SK-N-SH (cell line): ENCODE results near the gene MRPS23. TPM values are rescaled to one million over a fixed set of nuclear protein-coding genes. Genes with fewer than 3 reads are reported as not detected.

Source experiments
- CTCF ChIA-PET: fragments of 300-600, 350-600 bp; formaldehyde crosslinking; extraction: SDS; loops from one replicate; lab custom pipeline; 2021; lab: Yijun Ruan, JAX
- POLR2A ChIA-PET: fragments of 350-600 bp; sonication (Branson Sonifier 250); formaldehyde crosslinking; extraction: SDS; loops from one replicate; lab custom pipeline; 2020; ENCODE audit warnings: antibody characterized with exemption, inconsistent platforms; lab: Yijun Ruan, JAX
- DNase-seq: peaks from one replicate; pipeline ENCODE4 v3.0.0; 2012
- H2AFZ ChIP-seq: fragments of 200-600 bp; sonication (generic); 2 replicates; pipeline ENCODE4 v1.8.1; 2016; ENCODE audit warnings: antibody characterized with exemption, mild to moderate bottlenecking, low read depth
- H3F3A ChIP-seq: fragments of 200-600 bp; sonication (generic); replicated peaks from 2 replicates; pipeline ENCODE3; 2016; ENCODE audit warnings: antibody characterized with exemption, mild to moderate bottlenecking; ENCODE audit not compliant: insufficient read depth
- H3K27ac ChIP-seq, 2 experiments: fragments of 200-500 bp in 1 of 2; fragments of 200-600 bp in 1 of 2; sonication (Bioruptor generic) in 1 of 2; sonication (generic), shearing (Covaris generic) in 1 of 2; 2 replicates each; pipeline versions ENCODE4 v1.5.1 to v1.6.1; 2014 to 2016; ENCODE audit warnings: low read depth in 2 of 2, inconsistent platforms in 1 of 2, low read length in 1 of 2, mild to moderate bottlenecking in 1 of 2, mixed read lengths in 1 of 2
- H3K27me3 ChIP-seq: fragments of 200-600 bp; sonication (generic), shearing (Covaris generic); 2 replicates; pipeline ENCODE4 v1.6.1; 2016; ENCODE audit warnings: mixed run types; ENCODE audit not compliant: insufficient read depth
- H3K36me3 ChIP-seq, 2 experiments: fragments of 200-500 bp in 1 of 2; fragments of 200-600 bp in 1 of 2; sonication (Bioruptor generic) in 1 of 2; sonication (generic) in 1 of 2; replicated peaks in 1 of 2; 2 replicates each; pipeline versions ENCODE3 to v1.5.1; 2014 to 2016; ENCODE audit warnings: low read length in 1 of 2, mild to moderate bottlenecking in 1 of 2; ENCODE audit not compliant: insufficient read depth in 2 of 2, control insufficient read depth in 1 of 2
- H3K4me1 ChIP-seq, 2 experiments: fragments of 200-500 bp in 1 of 2; fragments of 200-600 bp in 1 of 2; sonication (Bioruptor generic) in 1 of 2; sonication (generic), shearing (Covaris generic) in 1 of 2; 2 replicates each; pipeline versions ENCODE4 v1.5.1 to v1.6.1; 2014 to 2016; ENCODE audit warnings: low read depth in 1 of 2, low read length in 1 of 2, mixed run types in 1 of 2; ENCODE audit not compliant: insufficient read depth in 2 of 2, control insufficient read depth in 1 of 2
- H3K4me2 ChIP-seq: fragments of 200-600 bp; sonication (generic), shearing (Covaris generic); 2 replicates; pipeline ENCODE4 v1.6.1; 2017; ENCODE audit warnings: mixed run types
- H3K4me3 ChIP-seq, 2 experiments: fragments of 200-500 bp in 1 of 2; fragments of 200-600 bp in 1 of 2; sonication (Bioruptor generic) in 1 of 2; sonication (generic), shearing (Covaris generic) in 1 of 2; 2 replicates each; pipeline versions ENCODE4 v1.5.1 to v1.8.1; 2014 to 2016; ENCODE audit warnings: low read depth in 2 of 2, inconsistent platforms in 1 of 2, low read length in 1 of 2, mild to moderate bottlenecking in 1 of 2, mixed read lengths in 1 of 2, moderate library complexity in 1 of 2
- H3K79me2 ChIP-seq: fragments of 200-600 bp; sonication (generic); 2 replicates; pipeline ENCODE4 v1.8.1; 2017; ENCODE audit warnings: mild to moderate bottlenecking; ENCODE audit not compliant: insufficient read depth
- H3K9ac ChIP-seq: fragments of 200-600 bp; sonication (generic); 2 replicates; pipeline ENCODE4 v1.6.1; 2017; ENCODE audit warnings: mixed run types
- H3K9me2 ChIP-seq: fragments of 200-600 bp; sonication (generic); 2 replicates; pipeline ENCODE4 v1.6.1; 2017; ENCODE audit warnings: mixed run types
- H3K9me3 ChIP-seq: fragments of 200-600 bp; sonication (generic); 2 replicates; pipeline ENCODE4 v1.6.1; 2017; ENCODE audit warnings: mixed run types, mild to moderate bottlenecking, moderate library complexity
- H4K20me1 ChIP-seq: fragments of 200-600 bp; sonication (generic); 2 replicates; pipeline ENCODE4 v1.6.1; 2017; ENCODE audit warnings: mild to moderate bottlenecking, mixed run types; ENCODE audit not compliant: insufficient read depth
- CHD2 ChIP-seq: fragments of 150-350 bp; IDR thresholded peaks from 2 replicates; pipeline ENCODE4 v1.6.1; 2018; ENCODE audit warnings: low read length; ENCODE audit not compliant: partially characterized antibody
- FOXJ3 ChIP-seq: sonication (generic); formaldehyde crosslinking; IDR thresholded peaks from 2 replicates; pipeline ENCODE4 v1.5.1; 2020; ENCODE audit warnings: mild to moderate bottlenecking, missing genetic modification reagents
- FOXM1 ChIP-seq: IDR thresholded peaks from 2 replicates; pipeline ENCODE4 v1.4.0; 2012; ENCODE audit warnings: low read depth, mild to moderate bottlenecking
- GATA2 ChIP-seq: sonication (generic); formaldehyde crosslinking; IDR thresholded peaks from 2 replicates; pipeline ENCODE4 v1.5.0; 2020; ENCODE audit warnings: mild to moderate bottlenecking, missing genetic modification reagents
- MAX ChIP-seq: IDR thresholded peaks from 2 replicates; pipeline ENCODE4 v1.4.0; 2012; ENCODE audit warnings: low read depth
- NRF1 ChIP-seq: IDR thresholded peaks from 2 replicates; pipeline ENCODE4 v1.6.1; 2012; ENCODE audit warnings: low read depth, mild to moderate bottlenecking, low read length
- POLR2AphosphoS5 ChIP-seq: IDR thresholded peaks from 2 replicates; pipeline ENCODE4 v1.6.1; 2012; ENCODE audit warnings: low read depth, low read length
- RAD21 ChIP-seq: IDR thresholded peaks from 2 replicates; pipeline ENCODE4 v1.6.1; 2012; ENCODE audit warnings: mild to moderate bottlenecking, low read length
- RCOR1 ChIP-seq: fragments of 150-350 bp; IDR thresholded peaks from 2 replicates; pipeline ENCODE4 v1.6.1; 2017; ENCODE audit warnings: antibody characterized with exemption, low read length
- RFX5 ChIP-seq: IDR thresholded peaks from 2 replicates; pipeline ENCODE4 v1.6.1; 2012; ENCODE audit warnings: mild to moderate bottlenecking, improper control_type of control experiment, low read length
- RXRA ChIP-seq: IDR thresholded peaks from 2 replicates; pipeline ENCODE4 v1.4.0; 2012; ENCODE audit warnings: low read depth, mild to moderate bottlenecking, borderline replicate concordance
- SIN3A ChIP-seq: IDR thresholded peaks from 2 replicates; pipeline ENCODE4 v1.6.1; 2012; ENCODE audit warnings: low read depth, mild to moderate bottlenecking, low read length, moderate library complexity, borderline replicate concordance
- TCF12 ChIP-seq: IDR thresholded peaks from 2 replicates; pipeline ENCODE4 v1.4.0; 2012
- TEAD4 ChIP-seq: IDR thresholded peaks from 2 replicates; pipeline ENCODE4 v1.4.0; 2012; ENCODE audit warnings: mild to moderate bottlenecking, borderline replicate concordance; ENCODE audit not compliant: insufficient read depth
- USF1 ChIP-seq: IDR thresholded peaks from 2 replicates; pipeline ENCODE4 v1.4.0; 2012; ENCODE audit warnings: low read depth, borderline replicate concordance
- WGBS: methylation state at CpG from one replicate; pipeline ENCODE4 v1.1.6; 2017; ENCODE audit warnings: low lambda C conversion rate; 5-methylcytosine and 5-hydroxymethylcytosine counted together
- polyA plus RNA-seq, 3 experiments: library from polyadenylated mRNA; depleted of rRNA; stranded (reverse); fragments of >200 nt; gene quantifications; 2 replicates each; pipeline ENCODE4 v1.2.3, GENCODE V29; 2012
- TF ChIP-seq, protein P1 (sequence below): fragments of 200-600 bp; sonication (generic); IDR thresholded peaks from 2 replicates; pipeline ENCODE4 v1.6.1; 2017; ENCODE audit warnings: antibody characterized with exemption, mild to moderate bottlenecking, moderate library complexity
- TF ChIP-seq, protein P2 (sequence below): IDR thresholded peaks from 2 replicates; pipeline ENCODE4; 2012

Gene MRPS23
- polyA plus RNA-seq, 1 of the 3 experiments (the other 2 are of a cell fraction): 105 TPM

- DNase-seq: peak; percentile 43
- ChIA-PET POLR2A (interaction anchor here (1.1 to 4.7 kb wide), 6 partner anchors 10 to 146 kb away, joined by 3 to 36 read pairs (median 6); partner anchors contain the start of genes CUEDC1, MRPS23 and SRSF1), CTCF (interaction anchor here (0.6 to 25.6 kb wide), 17 partner anchors 10 to 276 kb away, joined by 3 to 1002 read pairs (median 22); partner anchors contain the start of genes MRPS23, SRSF1 and VEZF1)
- Histone ChIP-seq H2AFZ (no peak overlapping the region), H3K27ac (no peak overlapping the region; a peak in 1 of 4 replicates), H3K9me2 (no peaks in the 10 kb centered on the region), H3K36me3 (peaks cover 2 to 8% of the 10 kb centered on the region in 2 experiments), H3F3A (peaks cover 21% of the 10 kb centered on the region), H3K4me3 (no peak overlapping the region), H3K4me1 (peaks cover 14 to 22% of the 10 kb centered on the region in 2 experiments; a peak in 3 of 4 replicates), H3K27me3 (no peaks in the 10 kb centered on the region), H3K9me3 (no peaks in the 10 kb centered on the region), H3K79me2 (no peaks in the 10 kb centered on the region), H3K4me2 (no peak overlapping the region), H4K20me1 (no peaks in the 10 kb centered on the region), H3K9ac (no peak overlapping the region)
- no peak for TF ChIP-seq FOXJ3 (CRISPR knock-in tag)
- peak; percentile 86; the same call in 1 of the 2 replicates for TF ChIP-seq RFX5
- 86% methylated on average over 6 of the region's 6 CpGs for WGBS
These were observed 10.7 kb upstream of the MRPS23 start for GRCh38 chr17:57860414-57860999.

DNA sequence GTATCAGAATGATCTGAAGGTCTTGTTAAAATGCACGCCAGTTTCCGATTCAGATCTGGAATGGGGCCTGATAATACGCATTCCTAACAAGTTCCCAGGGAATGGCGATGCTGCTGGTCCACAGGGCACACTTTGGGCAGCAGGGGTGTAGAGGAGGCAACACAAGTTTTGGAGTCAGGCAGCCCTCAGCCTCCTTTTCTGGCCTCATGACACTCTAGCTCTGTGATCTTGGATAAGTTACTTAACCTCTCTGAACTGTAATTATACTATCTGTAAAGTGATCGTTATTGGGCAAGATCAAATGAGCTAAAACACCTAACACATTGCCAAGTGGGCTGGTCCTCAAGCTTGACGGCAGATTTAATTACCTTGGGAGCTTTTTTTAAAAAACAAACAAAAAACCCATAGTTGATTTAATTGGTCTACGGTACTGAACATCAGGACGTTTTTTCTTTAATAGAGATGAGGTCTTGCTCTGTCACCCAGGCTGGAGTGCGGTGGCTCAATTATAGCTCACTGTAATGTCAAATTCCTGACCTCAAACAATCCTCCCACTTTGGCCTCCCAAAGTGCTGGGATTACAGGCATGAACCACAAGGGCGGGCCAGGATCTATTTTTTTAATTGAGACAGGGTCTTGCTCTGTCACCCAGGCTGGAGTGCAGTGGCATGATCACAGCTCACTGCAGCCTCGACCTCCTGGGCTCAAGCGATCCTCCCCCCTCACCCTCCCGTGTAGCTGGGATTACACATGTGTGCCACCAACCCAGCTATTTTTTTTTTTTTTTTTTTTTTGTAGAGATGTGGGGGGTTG lies 10.0 kb upstream of the MRPS23 start:
- no peaks in the 10 kb centered on the region for H3K27me3 ChIP-seq
- POLR2A ChIA-PET: interaction anchor here (1.1 to 4.7 kb wide), 7 partner anchors 10 to 147 kb away, joined by 3 to 36 read pairs (median 6); partner anchors contain the start of genes CUEDC1, MRPS23 and SRSF1
- H3F3A ChIP-seq: peaks cover 21% of the 10 kb centered on the region
- H3K9me2 ChIP-seq: no peaks in the 10 kb centered on the region
- H3K4me2 ChIP-seq: no peak overlapping the region
- peaks cover 0 to 4% of the 10 kb centered on the region in 2 experiments for H3K36me3 ChIP-seq
- H2AFZ ChIP-seq: no peak overlapping the region
- DNase-seq: no peak
- no peaks in the 10 kb centered on the region for H4K20me1 ChIP-seq
- 78% methylated on average over 13 of the region's 13 CpGs for whole genome bisulfite sequencing
- H3K9ac ChIP-seq: no peak overlapping the region
- no peaks in the 10 kb centered on the region for H3K79me2 ChIP-seq
- no peak overlapping the region for H3K4me3 ChIP-seq
- TF ChIP-seq GATA2 (CRISPR knock-in tag) (no peak), NRF1 (no peak), RFX5 (no peak), TCF12 (no peak), RAD21 (no peak), RCOR1 (no peak), RXRA (no peak), CHD2 (no peak), FOXM1 (no peak), TEAD4 (no peak), USF1 (no peak), MAX (no peak), POLR2AphosphoS5 (no peak; the same call in 1 of the 2 replicates), SIN3A (no peak)
- TF ChIP-seq, protein P1, sequence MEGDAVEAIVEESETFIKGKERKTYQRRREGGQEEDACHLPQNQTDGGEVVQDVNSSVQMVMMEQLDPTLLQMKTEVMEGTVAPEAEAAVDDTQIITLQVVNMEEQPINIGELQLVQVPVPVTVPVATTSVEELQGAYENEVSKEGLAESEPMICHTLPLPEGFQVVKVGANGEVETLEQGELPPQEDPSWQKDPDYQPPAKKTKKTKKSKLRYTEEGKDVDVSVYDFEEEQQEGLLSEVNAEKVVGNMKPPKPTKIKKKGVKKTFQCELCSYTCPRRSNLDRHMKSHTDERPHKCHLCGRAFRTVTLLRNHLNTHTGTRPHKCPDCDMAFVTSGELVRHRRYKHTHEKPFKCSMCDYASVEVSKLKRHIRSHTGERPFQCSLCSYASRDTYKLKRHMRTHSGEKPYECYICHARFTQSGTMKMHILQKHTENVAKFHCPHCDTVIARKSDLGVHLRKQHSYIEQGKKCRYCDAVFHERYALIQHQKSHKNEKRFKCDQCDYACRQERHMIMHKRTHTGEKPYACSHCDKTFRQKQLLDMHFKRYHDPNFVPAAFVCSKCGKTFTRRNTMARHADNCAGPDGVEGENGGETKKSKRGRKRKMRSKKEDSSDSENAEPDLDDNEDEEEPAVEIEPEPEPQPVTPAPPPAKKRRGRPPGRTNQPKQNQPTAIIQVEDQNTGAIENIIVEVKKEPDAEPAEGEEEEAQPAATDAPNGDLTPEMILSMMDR: no peak
- TF ChIP-seq, protein P2, sequence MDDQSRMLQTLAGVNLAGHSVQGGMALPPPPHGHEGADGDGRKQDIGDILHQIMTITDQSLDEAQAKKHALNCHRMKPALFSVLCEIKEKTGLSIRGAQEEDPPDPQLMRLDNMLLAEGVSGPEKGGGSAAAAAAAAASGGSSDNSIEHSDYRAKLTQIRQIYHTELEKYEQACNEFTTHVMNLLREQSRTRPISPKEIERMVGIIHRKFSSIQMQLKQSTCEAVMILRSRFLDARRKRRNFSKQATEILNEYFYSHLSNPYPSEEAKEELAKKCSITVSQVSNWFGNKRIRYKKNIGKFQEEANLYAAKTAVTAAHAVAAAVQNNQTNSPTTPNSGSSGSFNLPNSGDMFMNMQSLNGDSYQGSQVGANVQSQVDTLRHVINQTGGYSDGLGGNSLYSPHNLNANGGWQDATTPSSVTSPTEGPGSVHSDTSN: no peak
- CTCF ChIA-PET: interaction anchor here (0.6 to 25.6 kb wide), 20 partner anchors 10 to 276 kb away, joined by 3 to 1002 read pairs (median 20); partner anchors contain the start of genes MRPS23, SRSF1 and VEZF1
- no peak overlapping the region for H3K27ac ChIP-seq
- H3K4me1 ChIP-seq: peaks cover 14 to 22% of the 10 kb centered on the region in 2 experiments; a peak in 3 of 4 replicates
- H3K9me3 ChIP-seq: no peaks in the 10 kb centered on the region
